Measurements from ENCODE around the gene C22orf39. TPM values are rescaled to one million over a fixed set of nuclear protein-coding genes. Genes with fewer than 3 reads are reported as not detected.

C22orf39 gene
- total RNA-seq, 1 donor from 2014 or later, result 50.9 TPM

GRCh38 chr22:19398206-19398605, 49.3 kb downstream of the C22orf39 start:
- DNase-seq, result no peak

DNA sequence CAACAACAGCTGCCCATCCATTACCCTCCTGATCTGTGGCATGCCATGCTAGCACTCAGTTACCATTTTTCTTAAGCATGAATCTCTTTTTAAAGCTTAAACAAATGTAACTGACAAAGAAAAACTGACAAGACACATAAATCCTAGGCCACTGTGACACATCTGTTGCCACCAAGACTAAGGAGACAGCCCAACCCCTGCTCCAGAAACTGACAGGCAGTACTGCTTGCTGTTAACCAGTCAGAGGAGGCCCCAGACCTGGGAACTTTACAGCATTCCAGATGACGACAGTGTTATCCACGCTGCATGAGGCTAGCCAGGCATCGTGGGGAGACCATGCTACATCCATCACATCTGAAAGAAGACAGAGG, 49.8 kb downstream of the C22orf39 start:
- DNase-seq, result no peak

DNA sequence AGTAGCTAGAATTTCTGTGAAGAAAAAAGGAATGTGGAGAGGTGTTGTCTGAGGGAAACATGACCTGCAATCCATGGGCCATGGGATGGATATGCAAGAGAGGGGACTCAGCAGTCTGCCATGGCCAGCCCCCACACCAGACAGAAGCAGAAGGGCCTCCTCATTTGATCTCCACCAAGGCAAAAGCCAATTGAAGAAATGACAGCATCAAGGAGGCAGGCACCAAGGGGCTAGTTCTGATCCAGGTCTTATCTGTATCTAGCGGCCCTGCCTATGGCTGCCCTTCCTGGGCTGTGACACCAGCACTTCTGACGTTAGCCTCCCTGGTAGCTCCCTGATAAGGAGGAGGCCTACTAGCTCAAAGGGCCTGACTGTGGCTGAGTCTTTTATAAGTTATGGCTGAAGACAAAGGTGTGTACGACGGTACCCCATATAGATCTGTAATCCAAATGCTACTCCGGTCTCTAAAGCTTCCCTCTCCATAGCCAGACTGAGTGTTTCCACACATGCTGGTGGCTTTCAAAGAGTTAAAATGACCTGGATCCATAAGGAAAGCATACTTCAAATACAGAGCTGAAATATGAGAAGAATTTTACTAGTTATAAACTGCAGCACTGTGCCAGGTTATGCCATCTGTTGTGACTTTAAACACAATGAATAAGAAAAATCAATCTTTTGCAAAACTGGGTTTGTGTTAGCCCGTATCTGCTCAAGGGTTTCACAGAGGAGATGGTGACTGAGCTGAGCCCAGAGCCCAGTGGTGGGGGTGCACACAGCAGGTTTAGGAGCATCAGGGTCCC, 50.4 kb downstream of the C22orf39 start:
- DNase-seq, result no peak

DNA sequence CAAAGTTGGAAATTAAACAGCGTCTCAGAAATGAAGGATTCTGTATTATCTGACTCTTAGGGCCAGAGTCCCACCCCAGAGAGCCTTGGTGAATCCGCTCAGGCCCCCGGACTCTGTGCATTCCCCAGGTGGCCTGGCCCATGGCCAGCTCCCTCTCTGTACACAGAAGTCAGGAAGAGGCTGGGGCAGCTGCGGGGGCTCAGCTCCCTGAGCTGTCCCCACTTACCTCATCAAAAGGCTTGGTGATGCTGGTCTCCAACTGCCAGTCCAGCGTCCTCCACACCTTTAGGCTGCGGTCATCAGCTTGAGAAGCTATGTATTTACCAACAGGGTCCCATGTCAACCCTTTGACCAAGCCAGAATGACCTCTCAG, 51.0 kb downstream of the C22orf39 start:
- no peak for DNase-seq

- no peak for DNase-seq
Measured at GRCh38 chr22:19395276-19395675, 52.2 kb downstream of the C22orf39 start.

- DNase-seq, result no peak
Measured at GRCh38 chr22:19394274-19395050, 53.0 kb downstream of the C22orf39 start.

DNA sequence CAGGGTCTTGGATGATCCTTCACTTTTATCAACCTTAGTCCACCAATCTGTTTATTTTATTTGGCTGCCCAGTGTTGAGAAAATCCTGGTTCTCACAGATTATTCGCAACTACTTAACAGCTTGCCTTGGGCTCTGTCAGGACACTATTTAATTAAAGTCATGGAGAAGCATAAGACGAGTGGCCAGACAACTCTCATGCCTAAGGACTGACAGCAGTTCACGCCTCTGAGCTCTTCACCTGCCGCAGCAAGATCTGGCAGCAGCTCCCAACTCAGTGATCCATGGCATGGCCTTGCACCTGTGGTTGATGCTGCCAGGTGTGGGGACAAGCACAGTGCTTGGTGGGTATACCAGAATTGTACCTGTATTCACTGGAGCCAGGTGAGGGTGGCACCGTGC, 53.8 kb downstream of the C22orf39 start:
- no peak for DNase-seq

Other genes starting within 250 kb of the C22orf39 start
- 60.1 TPM for gene CLTCL1, start 156.0 kb downstream of the C22orf39 start, total RNA-seq
- 19.3 TPM for gene HIRA, start 16.0 kb downstream of the C22orf39 start, total RNA-seq
- gene MRPL40, start 15.2 kb downstream of the C22orf39 start, total RNA-seq, result 26.1 TPM
- gene UFD1, start 31.5 kb upstream of the C22orf39 start, total RNA-seq, result 33.8 TPM
- 6.3 TPM for gene CDC45, start 32.2 kb upstream of the C22orf39 start, total RNA-seq
- gene CLDN5, start 76.7 kb upstream of the C22orf39 start, total RNA-seq, result 147 TPM

Measured in tongue (tissue), 2 donors.